Measurements from ENCODE around the gene ZNF648.
"Not testable (repeated sequence)": the region's sequence is repeated elsewhere in the genome, so short reads cannot be mapped to it uniquely, and the experiment has no call there.

The ZNF648 gene

DNA sequence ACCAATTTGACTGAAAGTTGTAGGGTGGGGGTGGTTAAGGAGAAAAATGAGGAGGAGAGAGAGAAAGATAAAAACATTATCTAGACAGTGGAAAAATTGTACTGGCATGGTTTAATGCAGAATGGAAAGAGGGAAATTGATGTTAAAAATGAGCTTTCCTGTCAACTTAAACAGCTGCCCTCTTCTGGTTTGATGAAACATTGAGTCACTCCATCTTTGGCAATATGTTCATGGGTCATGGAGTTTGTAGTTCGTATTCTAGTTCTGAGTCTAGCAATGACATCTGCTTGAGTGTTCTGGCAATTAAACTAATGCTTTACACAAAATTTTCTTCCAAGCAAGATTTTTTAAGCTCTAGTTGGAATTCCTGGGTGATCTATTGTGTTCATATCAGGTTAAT is 9.6 kb downstream of the ZNF648 start:
- ChIA-PET POLR2A (no interaction called here), CTCF (interaction anchor here (0.6 to 1.1 kb wide), 2 partner anchors 435 to 573 kb away, joined by 3 read pairs; no protein-coding TSS in a partner anchor)
- DNase-seq (ENCODE audit: extremely low spot score), result no peak

DNA sequence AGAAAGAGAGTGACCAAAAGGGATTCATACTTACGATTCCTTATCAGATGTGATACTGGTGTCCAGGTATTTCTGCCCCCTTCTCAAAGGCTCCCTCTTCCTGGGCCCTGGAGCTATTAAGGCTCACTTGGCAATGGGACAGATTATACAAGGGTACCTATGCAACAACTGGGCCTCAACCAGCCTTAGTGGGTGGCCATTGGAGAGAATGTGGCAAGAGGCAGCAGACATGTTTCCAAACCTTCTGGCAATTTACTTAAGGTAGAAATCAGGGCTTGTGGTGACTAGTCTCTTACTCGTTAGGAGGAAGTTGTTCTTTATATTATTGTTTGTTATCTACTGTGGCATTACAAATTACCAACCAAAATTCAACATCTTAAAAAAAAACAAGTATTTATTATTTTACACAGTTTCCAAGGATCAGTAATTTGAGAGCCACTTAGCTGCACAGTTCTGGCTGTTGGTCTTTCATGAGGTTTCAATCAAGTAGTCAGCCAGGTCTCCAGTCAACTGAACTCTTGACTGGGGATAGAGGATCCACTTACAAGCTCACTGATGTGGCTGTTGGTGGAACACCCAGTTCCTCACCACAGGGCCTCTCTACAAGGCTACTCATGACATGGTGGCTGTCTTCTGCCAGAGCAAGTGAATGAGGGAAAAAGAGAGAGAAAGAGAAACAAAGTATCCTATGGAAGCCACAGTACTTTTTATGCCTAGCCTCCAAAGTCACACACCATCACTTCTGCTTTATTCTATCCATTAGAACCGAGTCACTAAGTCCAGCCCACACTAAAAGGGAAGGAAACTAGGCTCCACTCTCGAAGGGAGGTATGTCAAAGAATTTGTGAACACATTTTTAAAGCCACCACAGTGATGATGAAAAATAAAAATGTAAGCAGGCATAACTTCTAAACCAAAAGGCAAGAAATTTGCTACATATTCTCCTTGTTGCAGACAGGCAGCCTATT is 10.7 kb downstream of the ZNF648 start:
- CTCF ChIA-PET, result no interaction called here
- TF ChIP-seq SUZ12 (IDR thresholded peaks at IDR 0.05) (no peak), L3MBTL2 (conservative IDR thresholded peaks at IDR 0.05) (no peak), ARNT (IDR thresholded peaks at IDR 0.05) (no peak), BHLHE40 (IDR thresholded peaks at IDR 0.05; ENCODE audit: borderline replicate concordance) (no peak), HDGF (IDR thresholded peaks at IDR 0.05; ENCODE audit: borderline replicate concordance) (no peak), SP1 (IDR thresholded peaks at IDR 0.05) (no peak), ZNF384 (IDR thresholded peaks at IDR 0.05) (no peak), CTBP1 (IDR thresholded peaks at IDR 0.05; ENCODE audit: borderline replicate concordance) (no peak), TARDBP (IDR thresholded peaks at IDR 0.05) (no peak)
- POLR2A ChIA-PET, result no interaction called here

More for the DNA sequence above, 9.6 kb downstream of the ZNF648 start:
- TF ChIP-seq SP1 (IDR thresholded peaks at IDR 0.05) (no peak), ARNT (IDR thresholded peaks at IDR 0.05) (no peak), ZNF384 (IDR thresholded peaks at IDR 0.05) (no peak), BHLHE40 (IDR thresholded peaks at IDR 0.05; ENCODE audit: borderline replicate concordance) (no peak), FOXK2 (IDR thresholded peaks at IDR 0.05) (no peak), HDGF (IDR thresholded peaks at IDR 0.05; ENCODE audit: borderline replicate concordance) (no peak), SUZ12 (IDR thresholded peaks at IDR 0.05) (no peak), CTBP1 (IDR thresholded peaks at IDR 0.05; ENCODE audit: borderline replicate concordance) (no peak), NFRKB (IDR thresholded peaks at IDR 0.05) (no peak), L3MBTL2 (conservative IDR thresholded peaks at IDR 0.05) (no peak), FOXM1 (IDR thresholded peaks at IDR 0.05; ENCODE audit: borderline replicate concordance) (no peak), LEF1 (IDR thresholded peaks at IDR 0.05; ENCODE audit: borderline replicate concordance) (no peak), ELF4 (IDR thresholded peaks at IDR 0.05) (no peak)
- TF ChIP-seq, protein P1, sequence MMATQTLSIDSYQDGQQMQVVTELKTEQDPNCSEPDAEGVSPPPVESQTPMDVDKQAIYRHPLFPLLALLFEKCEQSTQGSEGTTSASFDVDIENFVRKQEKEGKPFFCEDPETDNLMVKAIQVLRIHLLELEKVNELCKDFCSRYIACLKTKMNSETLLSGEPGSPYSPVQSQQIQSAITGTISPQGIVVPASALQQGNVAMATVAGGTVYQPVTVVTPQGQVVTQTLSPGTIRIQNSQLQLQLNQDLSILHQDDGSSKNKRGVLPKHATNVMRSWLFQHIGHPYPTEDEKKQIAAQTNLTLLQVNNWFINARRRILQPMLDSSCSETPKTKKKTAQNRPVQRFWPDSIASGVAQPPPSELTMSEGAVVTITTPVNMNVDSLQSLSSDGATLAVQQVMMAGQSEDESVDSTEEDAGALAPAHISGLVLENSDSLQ (IDR thresholded peaks at IDR 0.05), result no peak

DNA sequence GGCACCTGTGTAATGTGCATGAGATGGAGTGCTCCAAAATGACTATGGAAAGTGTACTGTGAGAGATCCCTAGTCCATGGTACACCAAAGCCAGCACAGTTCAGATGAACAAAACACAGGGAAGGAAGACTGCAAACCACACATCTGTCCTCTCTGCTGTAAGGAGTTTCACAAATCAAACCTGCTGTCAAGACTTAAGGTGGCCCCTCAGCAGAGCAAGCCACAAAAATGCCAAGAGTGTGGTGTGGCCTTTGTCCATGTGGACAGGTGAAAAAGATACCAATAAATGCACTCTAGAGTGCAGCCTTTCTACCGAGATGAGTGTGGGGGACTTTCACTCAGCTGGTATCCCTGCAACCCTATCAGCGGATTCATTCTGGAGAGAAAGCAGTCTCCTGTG is 12.9 kb downstream of the ZNF648 start:
- ChIA-PET CTCF (no interaction called here), POLR2A (no interaction called here)
- DNase-seq (ENCODE audit: extremely low spot score), result no peak
- TF ChIP-seq CTBP1 (IDR thresholded peaks at IDR 0.05; ENCODE audit: borderline replicate concordance), result no peak
- TF ChIP-seq ELF4 (IDR thresholded peaks at IDR 0.05), result no peak
- TF ChIP-seq FOXM1 (IDR thresholded peaks at IDR 0.05; ENCODE audit: borderline replicate concordance), result no peak
- no peak for TF ChIP-seq NFRKB (IDR thresholded peaks at IDR 0.05)
- no peak for TF ChIP-seq SUZ12 (IDR thresholded peaks at IDR 0.05)
- no peak for TF ChIP-seq BHLHE40 (IDR thresholded peaks at IDR 0.05; ENCODE audit: borderline replicate concordance)
- TF ChIP-seq FOXA1 (IDR thresholded peaks at IDR 0.05), result no peak
- TF ChIP-seq SP1 (IDR thresholded peaks at IDR 0.05), result no peak

More for the DNA sequence above, 10.7 kb downstream of the ZNF648 start:
- DNase-seq (ENCODE audit: extremely low spot score), result no peak

DNA sequence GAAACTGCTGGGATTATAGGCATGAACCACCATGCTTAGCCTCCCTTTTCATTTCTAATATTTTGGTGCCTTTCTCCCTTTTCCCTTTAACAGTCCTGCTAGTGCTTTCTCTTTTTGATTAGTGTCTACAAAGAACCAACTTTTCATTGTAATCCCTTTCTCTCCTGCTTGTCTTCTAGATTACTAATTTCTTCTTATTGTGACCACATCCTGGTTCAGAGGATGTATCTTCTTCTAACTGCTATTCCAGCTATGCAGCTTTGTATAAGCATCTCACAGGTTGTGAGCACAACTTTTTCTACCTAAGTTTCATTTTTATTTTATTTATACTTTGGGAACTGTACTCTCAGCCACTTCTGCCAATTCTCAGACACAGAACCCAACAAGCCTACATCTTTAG is 14.7 kb downstream of the ZNF648 start:
- ChIA-PET POLR2A (no interaction called here), CTCF (interaction anchor here (0.5 kb wide), 1 partner anchor 22 kb away, joined by 3 read pairs; no protein-coding TSS in a partner anchor)
- TF ChIP-seq TARDBP (IDR thresholded peaks at IDR 0.05), result no peak
- TF ChIP-seq ELF4 (IDR thresholded peaks at IDR 0.05), result no peak
- no peak for TF ChIP-seq L3MBTL2 (conservative IDR thresholded peaks at IDR 0.05)
- no peak for TF ChIP-seq LEF1 (IDR thresholded peaks at IDR 0.05; ENCODE audit: borderline replicate concordance)
- no peak for TF ChIP-seq SUZ12 (IDR thresholded peaks at IDR 0.05)
- TF ChIP-seq SP1 (IDR thresholded peaks at IDR 0.05), result no peak
- no peak for TF ChIP-seq BHLHE40 (IDR thresholded peaks at IDR 0.05; ENCODE audit: borderline replicate concordance)
- no peak for TF ChIP-seq FOXK2 (IDR thresholded peaks at IDR 0.05)
- DNase-seq (ENCODE audit: extremely low spot score), result no peak

DNA sequence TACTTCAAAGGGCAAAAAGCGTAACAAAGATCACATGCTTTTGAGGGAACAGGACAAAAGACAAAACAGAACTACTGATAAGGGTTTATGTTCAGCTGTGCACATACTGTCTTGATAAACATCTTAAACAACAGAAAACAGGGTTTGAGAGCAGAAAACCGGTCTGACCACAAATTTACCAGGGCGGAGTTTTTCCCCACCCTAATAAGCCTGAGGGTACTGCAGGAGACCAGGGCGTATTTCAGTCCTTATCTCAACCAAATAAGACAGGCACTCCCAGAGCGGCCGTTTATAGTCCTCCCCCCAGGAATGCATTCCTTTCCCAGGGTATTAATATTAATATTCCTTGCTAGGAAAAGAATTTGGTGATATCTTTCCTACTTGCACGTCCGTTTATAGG is 16.0 kb downstream of the ZNF648 start:
- DNase-seq (ENCODE audit: extremely low spot score); POLR2A ChIA-PET; CTCF ChIA-PET: not testable (repeated sequence)

DNA sequence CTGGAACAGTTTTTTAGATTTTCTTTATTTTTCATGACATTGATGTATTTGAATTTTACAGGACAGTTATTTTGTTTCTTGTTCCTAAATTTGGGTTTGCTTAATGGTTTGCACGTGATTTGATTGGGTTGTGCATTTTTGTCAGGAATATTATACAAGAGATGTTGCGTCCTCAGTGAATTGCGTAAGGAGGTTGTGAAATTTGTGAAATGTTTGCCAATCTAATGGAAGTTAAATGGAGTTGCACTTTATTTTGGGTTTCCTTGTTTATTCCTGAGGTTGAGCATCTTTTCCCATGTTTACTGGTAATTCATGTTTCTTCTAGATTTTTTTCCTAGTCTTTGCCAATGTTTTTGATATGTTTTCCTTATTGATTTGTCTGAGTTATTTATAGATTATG is 19.9 kb downstream of the ZNF648 start:
- ChIA-PET POLR2A (no interaction called here), CTCF (no interaction called here)
- DNase-seq (ENCODE audit: extremely low spot score), result no peak
- TF ChIP-seq SP1 (IDR thresholded peaks at IDR 0.05), result no peak
- no peak for TF ChIP-seq FOXK2 (IDR thresholded peaks at IDR 0.05)
- no peak for TF ChIP-seq L3MBTL2 (conservative IDR thresholded peaks at IDR 0.05)
- no peak for TF ChIP-seq ELF4 (IDR thresholded peaks at IDR 0.05)
- no peak for TF ChIP-seq LEF1 (IDR thresholded peaks at IDR 0.05; ENCODE audit: borderline replicate concordance)
- no peak for TF ChIP-seq TARDBP (IDR thresholded peaks at IDR 0.05)
- no peak for TF ChIP-seq ARNT (IDR thresholded peaks at IDR 0.05)
- no peak for TF ChIP-seq SUZ12 (IDR thresholded peaks at IDR 0.05)
- no peak for TF ChIP-seq HDGF (IDR thresholded peaks at IDR 0.05; ENCODE audit: borderline replicate concordance)
- no peak for TF ChIP-seq FOXM1 (IDR thresholded peaks at IDR 0.05; ENCODE audit: borderline replicate concordance)
- no peak for TF ChIP-seq CTBP1 (IDR thresholded peaks at IDR 0.05; ENCODE audit: borderline replicate concordance)
- no peak for TF ChIP-seq ZNF384 (IDR thresholded peaks at IDR 0.05)
- TF ChIP-seq BHLHE40 (IDR thresholded peaks at IDR 0.05; ENCODE audit: borderline replicate concordance), result no peak
- no peak for TF ChIP-seq NFRKB (IDR thresholded peaks at IDR 0.05)
- TF ChIP-seq FOXA1 (IDR thresholded peaks at IDR 0.05), result no peak
- TF ChIP-seq, protein P1 (IDR thresholded peaks at IDR 0.05), result no peak

DNA sequence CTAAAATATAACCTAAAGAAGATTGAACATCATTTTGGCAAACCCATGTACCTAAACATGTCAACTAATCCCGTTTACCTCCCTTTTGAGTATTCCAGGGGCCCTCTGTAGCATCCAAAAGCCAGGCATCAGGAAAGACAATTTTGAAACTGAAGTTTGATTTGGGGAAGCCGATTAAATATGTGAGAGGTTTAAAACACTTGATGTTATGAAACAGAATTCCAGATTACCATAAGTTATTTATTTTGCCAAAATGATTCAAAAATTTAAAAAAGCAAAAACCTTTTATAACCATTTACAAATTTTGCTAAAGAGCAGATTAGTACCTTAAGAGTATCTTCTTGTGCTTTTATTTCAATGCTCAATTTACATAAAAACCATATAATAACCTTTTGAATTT is 23.3 kb downstream of the ZNF648 start:
- CTCF ChIA-PET, result no interaction called here
- POLR2A ChIA-PET, result no interaction called here
- no peak for DNase-seq (ENCODE audit: extremely low spot score)
- TF ChIP-seq HDGF (IDR thresholded peaks at IDR 0.05; ENCODE audit: borderline replicate concordance) (no peak), BHLHE40 (IDR thresholded peaks at IDR 0.05; ENCODE audit: borderline replicate concordance) (no peak), LEF1 (IDR thresholded peaks at IDR 0.05; ENCODE audit: borderline replicate concordance) (no peak), ARNT (IDR thresholded peaks at IDR 0.05) (no peak), NFRKB (IDR thresholded peaks at IDR 0.05) (no peak), L3MBTL2 (conservative IDR thresholded peaks at IDR 0.05) (no peak)

All from HEK293T (cell line).